Measurements from ENCODE around the gene SLC10A2. TPM values are rescaled to one million over a fixed set of nuclear protein-coding genes. Genes with fewer than 3 reads are reported as not detected.

The SLC10A2 gene
- total RNA-seq, 1 donor from 2014 or later = not detected

GRCh38 chr13:103081435-103081834 is 15.2 kb upstream of the SLC10A2 start:
- Mint-ChIP-seq H3K36me3 (ENCODE audit: low read depth) (no peaks in the 10 kb centered on the region), H3K27me3 (ENCODE audit: low read depth) (no peaks in the 10 kb centered on the region), H3K4me3 (ENCODE audit: low read depth) (no peak overlapping the region), H3K9me3 (no peaks in the 10 kb centered on the region), H3K27ac (no peak overlapping the region), H3K4me1 (ENCODE audit: low read depth) (no peaks in the 10 kb centered on the region)
- intact Hi-C loops (cut with micrococcal nuclease) = no loop called here
- no peak for DNase-seq (ENCODE audit: low spot score)

GRCh38 chr13:103078158-103078557 is 11.9 kb upstream of the SLC10A2 start:
- intact Hi-C loops (cut with micrococcal nuclease) = no loop called here
- no peak for DNase-seq (ENCODE audit: low spot score)
- Mint-ChIP-seq H3K27me3 (ENCODE audit: low read depth) (no peaks in the 10 kb centered on the region), H3K27ac (no peak overlapping the region), H3K9me3 (no peaks in the 10 kb centered on the region), H3K4me1 (ENCODE audit: low read depth) (no peaks in the 10 kb centered on the region), H3K36me3 (ENCODE audit: low read depth) (no peaks in the 10 kb centered on the region), H3K4me3 (ENCODE audit: low read depth) (no peak overlapping the region)

GRCh38 chr13:103068836-103069235 is 2.6 kb upstream of the SLC10A2 start:
- H3K4me1 Mint-ChIP-seq (ENCODE audit: low read depth) = no peaks in the 10 kb centered on the region
- no peaks in the 10 kb centered on the region for H3K27me3 Mint-ChIP-seq (ENCODE audit: low read depth)
- no peaks in the 10 kb centered on the region for H3K36me3 Mint-ChIP-seq (ENCODE audit: low read depth)
- H3K4me3 Mint-ChIP-seq (ENCODE audit: low read depth) = no peak overlapping the region
- no peak overlapping the region for H3K27ac Mint-ChIP-seq
- intact Hi-C loops (cut with micrococcal nuclease) = no loop called here
- no peaks in the 10 kb centered on the region for H3K9me3 Mint-ChIP-seq
- no peak for DNase-seq (ENCODE audit: low spot score)

- intact Hi-C loops (cut with micrococcal nuclease) = no loop called here
- no peaks in the 10 kb centered on the region for H3K36me3 Mint-ChIP-seq (ENCODE audit: low read depth)
- no peak overlapping the region for H3K4me3 Mint-ChIP-seq (ENCODE audit: low read depth)
- no peaks in the 10 kb centered on the region for H3K27me3 Mint-ChIP-seq (ENCODE audit: low read depth)
- H3K4me1 Mint-ChIP-seq (ENCODE audit: low read depth) = no peaks in the 10 kb centered on the region
- DNase-seq (ENCODE audit: low spot score) = no peak
- no peaks in the 10 kb centered on the region for H3K9me3 Mint-ChIP-seq
- no peak overlapping the region for H3K27ac Mint-ChIP-seq
Measured at GRCh38 chr13:103067751-103068555, 1.7 kb upstream of the SLC10A2 start.

- H3K4me3 Mint-ChIP-seq (ENCODE audit: low read depth) = no peak overlapping the region
- no peaks in the 10 kb centered on the region for H3K9me3 Mint-ChIP-seq
- H3K27ac Mint-ChIP-seq = no peak overlapping the region
- intact Hi-C loops (cut with micrococcal nuclease) = no loop called here
- H3K4me1 Mint-ChIP-seq (ENCODE audit: low read depth) = no peaks in the 10 kb centered on the region
- H3K36me3 Mint-ChIP-seq (ENCODE audit: low read depth) = no peaks in the 10 kb centered on the region
- no peak for DNase-seq (ENCODE audit: low spot score)
- H3K27me3 Mint-ChIP-seq (ENCODE audit: low read depth) = no peaks in the 10 kb centered on the region
Measured at GRCh38 chr13:103066781-103067345, 646 bp upstream of the SLC10A2 start.

GRCh38 chr13:103063376-103063775 is 2.8 kb downstream of the SLC10A2 start:
- Mint-ChIP-seq H3K4me1 (ENCODE audit: low read depth) (no peaks in the 10 kb centered on the region), H3K9me3 (no peaks in the 10 kb centered on the region), H3K4me3 (ENCODE audit: low read depth) (no peak overlapping the region), H3K27me3 (ENCODE audit: low read depth) (no peaks in the 10 kb centered on the region), H3K27ac (no peak overlapping the region), H3K36me3 (ENCODE audit: low read depth) (no peaks in the 10 kb centered on the region)
- intact Hi-C loops (cut with micrococcal nuclease) = no loop called here
- no peak for DNase-seq (ENCODE audit: low spot score)

- intact Hi-C loops (cut with micrococcal nuclease) = no loop called here
- DNase-seq (ENCODE audit: low spot score) = no peak
- no peaks in the 10 kb centered on the region for H3K4me1 Mint-ChIP-seq (ENCODE audit: low read depth)
- no peaks in the 10 kb centered on the region for H3K36me3 Mint-ChIP-seq (ENCODE audit: low read depth)
- H3K4me3 Mint-ChIP-seq (ENCODE audit: low read depth) = no peak overlapping the region
- H3K9me3 Mint-ChIP-seq = peaks cover 4% of the 10 kb centered on the region
- no peak overlapping the region for H3K27ac Mint-ChIP-seq
- no peaks in the 10 kb centered on the region for H3K27me3 Mint-ChIP-seq (ENCODE audit: low read depth)
Measured at GRCh38 chr13:103062079-103062478, 4.1 kb downstream of the SLC10A2 start.

- no peaks in the 10 kb centered on the region for H3K4me1 Mint-ChIP-seq (ENCODE audit: low read depth)
- no peak overlapping the region for H3K27ac Mint-ChIP-seq
- H3K4me3 Mint-ChIP-seq (ENCODE audit: low read depth) = no peak overlapping the region
- intact Hi-C loops (cut with micrococcal nuclease) = no loop called here
- no peaks in the 10 kb centered on the region for H3K27me3 Mint-ChIP-seq (ENCODE audit: low read depth)
- H3K9me3 Mint-ChIP-seq = peaks cover 19% of the 10 kb centered on the region
- H3K36me3 Mint-ChIP-seq (ENCODE audit: low read depth) = no peaks in the 10 kb centered on the region
- no peak for DNase-seq (ENCODE audit: low spot score)
Measured at GRCh38 chr13:103056008-103056407, 10.2 kb downstream of the SLC10A2 start.

- intact Hi-C loops (cut with micrococcal nuclease) = no loop called here
- DNase-seq (ENCODE audit: low spot score) = no peak
- Mint-ChIP-seq H3K27ac (no peak overlapping the region), H3K27me3 (ENCODE audit: low read depth) (no peaks in the 10 kb centered on the region), H3K9me3 (peaks cover 19% of the 10 kb centered on the region), H3K36me3 (ENCODE audit: low read depth) (no peaks in the 10 kb centered on the region), H3K4me1 (ENCODE audit: low read depth) (no peaks in the 10 kb centered on the region), H3K4me3 (ENCODE audit: low read depth) (no peak overlapping the region)
Measured at GRCh38 chr13:103055166-103055565, 11.1 kb downstream of the SLC10A2 start.

- H3K4me3 Mint-ChIP-seq (ENCODE audit: low read depth) = no peak overlapping the region
- H3K27me3 Mint-ChIP-seq (ENCODE audit: low read depth) = no peaks in the 10 kb centered on the region
- no peaks in the 10 kb centered on the region for H3K9me3 Mint-ChIP-seq
- no peaks in the 10 kb centered on the region for H3K36me3 Mint-ChIP-seq (ENCODE audit: low read depth)
- no peak overlapping the region for H3K27ac Mint-ChIP-seq
- intact Hi-C loops (cut with micrococcal nuclease) = no loop called here
- DNase-seq (ENCODE audit: low spot score) = no peak
- no peaks in the 10 kb centered on the region for H3K4me1 Mint-ChIP-seq (ENCODE audit: low read depth)
Measured at GRCh38 chr13:103046676-103047075, 19.5 kb downstream of the SLC10A2 start.

DNA sequence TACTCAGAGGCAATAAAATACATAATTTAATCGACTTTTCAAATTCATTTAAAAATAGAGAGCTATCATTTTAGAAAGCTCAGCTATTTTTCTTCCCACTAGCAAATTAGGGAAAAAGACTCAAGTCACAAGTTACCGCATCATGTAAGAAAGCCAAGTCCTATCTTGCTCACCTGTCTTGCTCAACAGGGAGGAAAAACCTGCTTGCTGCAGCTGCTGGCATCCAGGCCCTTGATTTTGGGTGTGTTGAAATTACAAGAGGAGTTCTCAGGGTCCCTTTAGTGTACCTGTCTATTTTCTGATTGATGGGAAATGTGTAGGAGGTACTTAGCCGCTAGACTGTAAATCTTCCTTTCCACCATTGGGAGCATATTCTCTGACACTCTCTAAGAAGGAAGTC is 22.2 kb downstream of the SLC10A2 start:
- no peaks in the 10 kb centered on the region for H3K4me1 Mint-ChIP-seq (ENCODE audit: low read depth)
- H3K27ac Mint-ChIP-seq = no peak overlapping the region
- no peak for DNase-seq (ENCODE audit: low spot score)
- no peaks in the 10 kb centered on the region for H3K27me3 Mint-ChIP-seq (ENCODE audit: low read depth)
- H3K36me3 Mint-ChIP-seq (ENCODE audit: low read depth) = no peaks in the 10 kb centered on the region
- no peak overlapping the region for H3K4me3 Mint-ChIP-seq (ENCODE audit: low read depth)
- intact Hi-C loops (cut with micrococcal nuclease) = no loop called here
- H3K9me3 Mint-ChIP-seq = no peaks in the 10 kb centered on the region

DNA sequence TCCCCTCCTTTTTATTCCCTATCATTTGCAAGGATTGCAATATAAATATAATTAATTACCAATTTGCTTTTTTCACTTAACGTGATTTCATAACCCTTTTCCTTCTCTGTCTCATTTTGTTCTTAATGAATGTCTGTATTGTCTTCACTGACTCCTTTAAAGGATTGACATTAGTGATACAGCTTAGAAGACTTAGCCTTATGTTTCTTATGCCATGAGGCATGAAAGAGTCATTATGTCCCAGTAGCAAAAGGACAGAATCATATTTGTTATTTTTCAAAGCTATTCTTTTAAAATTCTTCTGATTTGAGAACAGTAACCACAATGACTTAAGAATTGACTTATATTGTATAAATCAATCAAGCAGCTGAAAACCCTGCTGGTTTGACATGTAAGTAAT is 26.2 kb downstream of the SLC10A2 start:
- H3K27ac Mint-ChIP-seq = no peak overlapping the region
- intact Hi-C loops (cut with micrococcal nuclease) = no loop called here
- H3K27me3 Mint-ChIP-seq (ENCODE audit: low read depth) = no peaks in the 10 kb centered on the region
- no peaks in the 10 kb centered on the region for H3K4me1 Mint-ChIP-seq (ENCODE audit: low read depth)
- DNase-seq (ENCODE audit: low spot score) = no peak
- H3K9me3 Mint-ChIP-seq = no peaks in the 10 kb centered on the region
- no peak overlapping the region for H3K4me3 Mint-ChIP-seq (ENCODE audit: low read depth)
- no peaks in the 10 kb centered on the region for H3K36me3 Mint-ChIP-seq (ENCODE audit: low read depth)

GRCh38 chr13:103039183-103039582 is 27.0 kb downstream of the SLC10A2 start:
- Mint-ChIP-seq H3K9me3 (no peaks in the 10 kb centered on the region), H3K4me1 (ENCODE audit: low read depth) (no peaks in the 10 kb centered on the region), H3K27ac (no peak overlapping the region), H3K4me3 (ENCODE audit: low read depth) (no peak overlapping the region), H3K27me3 (ENCODE audit: low read depth) (no peaks in the 10 kb centered on the region), H3K36me3 (ENCODE audit: low read depth) (no peaks in the 10 kb centered on the region)
- intact Hi-C loops (cut with micrococcal nuclease) = no loop called here
- no peak for DNase-seq (ENCODE audit: low spot score)
